HepG2 (cell line): ENCODE data around the gene SIMC1. TPM values are rescaled to one million over a fixed set of nuclear protein-coding genes. Genes with fewer than 3 reads are reported as not detected.

ENCODE experiments used
- ATAC-seq: fragments of 200-7000 bp; cut with Tn5 transposase; 3 replicates; pipeline ENCODE4 v1.9.1; 2020; ENCODE audit warnings: mild to moderate bottlenecking, moderate library complexity
- BruUV-seq: library from RNA; stranded (reverse); fragments of 400-500 nt; replicated peaks from 2 replicates; lab custom pipeline; 2021; lab: Mats Ljungman, UMichigan
- CTCF ChIA-PET: fragments of 300-600 bp; formaldehyde crosslinking; extraction: SDS; loops from one replicate; lab custom pipeline; 2021; ENCODE audit warnings: low total read pairs, inconsistent platforms, low intra/inter-chr PET ratio; lab: Yijun Ruan, JAX
- POLR2A ChIA-PET: fragments of 350-600 bp; sonication (Branson Sonifier 250); formaldehyde crosslinking; loops from one replicate; lab custom pipeline; 2020; ENCODE audit warnings: antibody characterized with exemption, inconsistent platforms; lab: Yijun Ruan, JAX
- DNase-seq: peaks from one replicate; pipeline ENCODE4 v3.0.0-alpha.2; 2015; ENCODE audit warnings: low spot score
- FAIRE-seq: peaks from 3 replicates; lab custom pipeline; 2011; peaks lifted over from hg19 to GRCh38; lab: Jason Lieb, UNC
- H2AFZ ChIP-seq: one replicate; pipeline ENCODE4 v1.6.1; 2011; ENCODE audit warnings: low read length, inconsistent platforms
- H3K27ac ChIP-seq: fragments of 300-600 bp; 3 replicates; pipeline ENCODE4 v1.8.0; 2011; ENCODE audit warnings: mixed run types, mild to moderate bottlenecking, mixed read lengths, low read length, inconsistent platforms; ENCODE audit not compliant: insufficient read depth; ENCODE audit errors: extremely low read length
- H3K27me3 ChIP-seq, 2 experiments: fragments of 200-600 bp in 1 of 2; 2 replicates in 1 of 2; 3 replicates in 1 of 2; pipeline versions ENCODE4 v1.6.0 to v1.8.0; 2011; ENCODE audit warnings: low read length in 2 of 2, mild to moderate bottlenecking in 2 of 2, moderate library complexity in 2 of 2, inconsistent platforms in 1 of 2; ENCODE audit not compliant: insufficient read depth in 2 of 2, control insufficient read depth in 1 of 2
- H3K36me3 ChIP-seq, 2 experiments: fragments of 200-600 bp in 1 of 2; replicated peaks in 1 of 2; 2 replicates in 1 of 2; 3 replicates in 1 of 2; pipeline versions ENCODE4 v1.5.1 to v1.8.0; 2011; ENCODE audit warnings: low read length in 2 of 2, inconsistent platforms in 1 of 2; ENCODE audit not compliant: insufficient read depth in 2 of 2, control insufficient read depth in 1 of 2
- H3K4me1 ChIP-seq: 2 replicates; pipeline ENCODE4 v1.5.1; 2012; ENCODE audit warnings: low read length, inconsistent platforms; ENCODE audit not compliant: insufficient read depth
- H3K4me2 ChIP-seq: 2 replicates; pipeline ENCODE4 v1.6.0; 2011; ENCODE audit warnings: low read depth, low read length, inconsistent platforms
- H3K4me3 ChIP-seq, 3 experiments: fragments of 200-600 bp in 1 of 3; sonication (generic), shearing (Covaris generic) in 1 of 3; replicated peaks in 1 of 3; 2 replicates each; pipeline ENCODE4 v1.5.1; 2011 to 2016; ENCODE audit warnings: low read length in 3 of 3, inconsistent platforms in 2 of 3, low read depth in 2 of 3, mild to moderate bottlenecking in 2 of 3, control low read depth in 1 of 3, mixed read lengths in 1 of 3; ENCODE audit not compliant: insufficient read depth in 1 of 3
- H3K79me2 ChIP-seq: one replicate; pipeline ENCODE4 v1.6.1; 2011; ENCODE audit warnings: low read length, inconsistent platforms; ENCODE audit not compliant: insufficient read depth
- H3K9ac ChIP-seq: 2 replicates; pipeline ENCODE4 v1.6.0; 2011; ENCODE audit warnings: mild to moderate bottlenecking, low read depth, low read length, inconsistent platforms; ENCODE audit not compliant: insufficient read depth
- H3K9me3 ChIP-seq: 2 replicates; pipeline ENCODE4 v1.5.1; 2012; ENCODE audit warnings: mild to moderate bottlenecking, low read length
- H4K20me1 ChIP-seq: 2 replicates; pipeline ENCODE4 v1.6.0; 2011; ENCODE audit warnings: inconsistent platforms, mild to moderate bottlenecking, low read length, moderate library complexity; ENCODE audit not compliant: insufficient read depth
- ADNP ChIP-seq: sonication (generic); formaldehyde crosslinking; IDR thresholded peaks from 2 replicates; pipeline ENCODE4 v1.4.0; 2020; ENCODE audit warnings: missing genetic modification reagents
- EZH2 ChIP-seq: conservative IDR thresholded peaks from 2 replicates; pipeline ENCODE4 v1.6.1; 2012; ENCODE audit warnings: mild to moderate bottlenecking, low read depth, low read length, moderate library complexity
- HDAC6 ChIP-seq: fragments of 200-600 bp; sonication (generic); IDR thresholded peaks from 2 replicates; pipeline ENCODE4 v1.7.0; 2017; ENCODE audit warnings: mild to moderate bottlenecking, antibody characterized with exemption, low read length, low read depth
- MBD4 ChIP-seq: IDR thresholded peaks from 2 replicates; pipeline ENCODE4 v1.6.1; 2012; ENCODE audit warnings: low read length, inconsistent platforms, borderline replicate concordance
- ONECUT2 ChIP-seq: sonication (generic); formaldehyde crosslinking; IDR thresholded peaks from 2 replicates; pipeline ENCODE4 v1.4.0; 2020; ENCODE audit warnings: missing genetic modification reagents
- SYNCRIP ChIP-seq: fragments of 200-400 bp; formaldehyde crosslinking; IDR thresholded peaks from 2 replicates; pipeline ENCODE4 v1.6.1; 2018; ENCODE audit warnings: mild to moderate bottlenecking, low read depth, low read length; ENCODE audit not compliant: insufficient read depth
- TCF12 ChIP-seq, 2 experiments: fragments of 450-650 bp in 1 of 2; sonication (generic) in 1 of 2; formaldehyde crosslinking in 1 of 2; IDR thresholded peaks; 2 replicates each; pipeline versions ENCODE4 v1.6.1 to v1.8.0; 2017 to 2022; ENCODE audit warnings: antibody characterized with exemption in 1 of 2, mild to moderate bottlenecking in 1 of 2, missing genetic modification reagents in 1 of 2, moderate library complexity in 1 of 2
- TGIF2 ChIP-seq: IDR thresholded peaks from 2 replicates; pipeline ENCODE4 v1.6.1; 2016; ENCODE audit warnings: control low read depth, missing compliant biosample characterization
- ZNF253 ChIP-seq: sonication (generic); formaldehyde crosslinking; IDR thresholded peaks from 2 replicates; pipeline ENCODE4 v1.8.0; 2022; ENCODE audit warnings: mild to moderate bottlenecking, missing genetic modification reagents, borderline replicate concordance
- ZNF674 ChIP-seq: sonication (generic); formaldehyde crosslinking; IDR thresholded peaks from 2 replicates; pipeline ENCODE4 v1.5.0; 2020; ENCODE audit warnings: low read depth, mild to moderate bottlenecking, missing genetic modification reagents
- ZSCAN9 ChIP-seq: IDR thresholded peaks from 2 replicates; pipeline ENCODE4 v1.6.1; 2016; ENCODE audit warnings: borderline replicate concordance
- WGBS: methylation state at CpG from one replicate; pipeline ENCODE4 v1.1.6; 2017; ENCODE audit warnings: low lambda C conversion rate; 5-methylcytosine and 5-hydroxymethylcytosine counted together
- in situ Hi-C: cut with HindIII; loops from 2 replicates; pipeline ENCODE4 v1.10.0; 2017; ENCODE audit warnings: low pct_unique_long_range_greater_than_20kb; ENCODE audit not compliant: extremely low pct_ligation_motif_present
- intact Hi-C: fragments of 100-400 bp; cut with micrococcal nuclease; formaldehyde crosslinking; loops from one replicate; pipeline ENCODE4 v1.10.0; 2022; ENCODE audit not compliant: unreplicated experiment
- polyA plus RNA-seq, 8 experiments: library from polyadenylated mRNA; depleted of rRNA in 3 of 8; stranded (reverse) in 7 of 8; unstranded in 1 of 8; fragments of >200 nt; fragmentation: Illumina TruSeq in 4 of 8; extraction: Trizol in 4 of 8; gene quantifications; 2 replicates each; pipeline versions ENCODE4 v1.2.1 to v1.2.3, GENCODE V29; 2011 to 2016; ENCODE audit warnings: low read depth in 4 of 8, missing spikeins in 1 of 8, mixed read lengths in 1 of 8; ENCODE audit not compliant: insufficient read depth in 1 of 8
- total RNA-seq, 5 experiments: library from RNA; depleted of rRNA; stranded (reverse); fragments of >200 nt; fragmentation: Illumina TruSeq; extraction: Trizol; gene quantifications; 2 replicates each; pipeline ENCODE4 v1.2.3, GENCODE V29; 2016; ENCODE audit warnings: low read depth in 1 of 5
- TF ChIP-seq, protein P1 (sequence below): IDR thresholded peaks from 2 replicates; pipeline ENCODE4 v1.6.1; 2018; ENCODE audit warnings: missing genetic modification reagents
- TF ChIP-seq, protein P2 (sequence below): sonication (generic); formaldehyde crosslinking; IDR thresholded peaks from 2 replicates; pipeline ENCODE4 v1.4.0; 2020; ENCODE audit warnings: mild to moderate bottlenecking, missing genetic modification reagents

The SIMC1 gene
- total and polyA plus RNA-seq, 2 of the 13 experiments (the other 11 are each of a cell fraction or from before 2014, with no cell fraction given): 5.4 to 6.8 TPM

DNA sequence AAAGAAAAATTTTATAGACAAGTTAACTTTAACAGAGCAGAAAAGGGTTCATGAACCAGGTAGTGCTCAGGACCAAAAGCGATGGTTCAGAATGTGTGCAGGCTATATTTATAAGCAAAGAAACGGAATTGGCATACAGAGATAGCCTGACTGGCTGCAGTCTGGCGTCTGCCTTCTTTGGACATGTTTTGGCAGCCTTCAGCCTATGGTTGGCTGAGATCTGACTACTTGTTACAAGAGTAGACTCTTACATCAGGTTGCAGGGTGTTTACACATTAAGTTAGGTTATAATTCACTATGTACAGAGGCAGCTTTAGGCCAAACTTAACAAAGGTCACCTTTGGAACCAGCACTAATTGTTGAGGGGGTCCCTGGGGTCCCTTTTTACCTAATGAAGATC, 143.2 kb downstream of the SIMC1 start:
- FAIRE-seq (no peak), ATAC-seq (no peak), DNase-seq (no peak)
- Histone ChIP-seq H3K27me3 (no peaks in the 10 kb centered on the region), H3K4me1 (peaks cover 8% of the 10 kb centered on the region), H4K20me1 (peaks cover 11% of the 10 kb centered on the region; the same call in 1 of the 2 replicates), H3K9me3 (no peaks in the 10 kb centered on the region), H3K4me2 (no peak overlapping the region), H3K36me3 (peaks cover 18 to 54% of the 10 kb centered on the region in 2 experiments), H3K9ac (no peak overlapping the region), H2AFZ (no peak overlapping the region), H3K27ac (no peak overlapping the region), H3K79me2 (peaks cover 16% of the 10 kb centered on the region), H3K4me3 (no peak overlapping the region)
- intact Hi-C loops (no loop called here), in situ Hi-C loops (no loop called here)
- CTCF ChIA-PET: no interaction called here
- 92% methylated on average over 3 of the region's 3 CpGs for WGBS
- TF ChIP-seq ZNF674 (CRISPR knock-in tag): no peak
- TF ChIP-seq ZNF253: no peak
- TF ChIP-seq MBD4: no peak
- TF ChIP-seq HDAC6: no peak
- TF ChIP-seq ONECUT2 (CRISPR knock-in tag): no peak
- TF ChIP-seq TCF12 (IDR thresholded peaks at IDR 0.05): no peak
- no peak for TF ChIP-seq TCF12 (CRISPR knock-in tag; IDR thresholded peaks at IDR 0.05)
- no peak for TF ChIP-seq ADNP (CRISPR knock-in tag)
- no peak for TF ChIP-seq ZSCAN9 (CRISPR knock-in tag)
- TF ChIP-seq TGIF2: no peak
- TF ChIP-seq, protein P1, sequence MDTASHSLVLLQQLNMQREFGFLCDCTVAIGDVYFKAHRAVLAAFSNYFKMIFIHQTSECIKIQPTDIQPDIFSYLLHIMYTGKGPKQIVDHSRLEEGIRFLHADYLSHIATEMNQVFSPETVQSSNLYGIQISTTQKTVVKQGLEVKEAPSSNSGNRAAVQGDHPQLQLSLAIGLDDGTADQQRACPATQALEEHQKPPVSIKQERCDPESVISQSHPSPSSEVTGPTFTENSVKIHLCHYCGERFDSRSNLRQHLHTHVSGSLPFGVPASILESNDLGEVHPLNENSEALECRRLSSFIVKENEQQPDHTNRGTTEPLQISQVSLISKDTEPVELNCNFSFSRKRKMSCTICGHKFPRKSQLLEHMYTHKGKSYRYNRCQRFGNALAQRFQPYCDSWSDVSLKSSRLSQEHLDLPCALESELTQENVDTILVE (CRISPR knock-in tag): no peak
- TF ChIP-seq SYNCRIP: no peak
- TF ChIP-seq, protein P2, sequence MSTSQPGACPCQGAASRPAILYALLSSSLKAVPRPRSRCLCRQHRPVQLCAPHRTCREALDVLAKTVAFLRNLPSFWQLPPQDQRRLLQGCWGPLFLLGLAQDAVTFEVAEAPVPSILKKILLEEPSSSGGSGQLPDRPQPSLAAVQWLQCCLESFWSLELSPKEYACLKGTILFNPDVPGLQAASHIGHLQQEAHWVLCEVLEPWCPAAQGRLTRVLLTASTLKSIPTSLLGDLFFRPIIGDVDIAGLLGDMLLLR (CRISPR knock-in tag): no peak
- no peak for TF ChIP-seq EZH2
- POLR2A ChIA-PET: interaction anchor here (1.6 kb wide), 1 partner anchor 19 kb away, joined by 6 read pairs; the partner anchor contains the start of gene KIAA1191
- no TSS peak for BruUV-seq
